Bronchial epithelial cell (primary cell): ENCODE measurements around the gene PLCG2. TPM values are rescaled to one million over a fixed set of nuclear protein-coding genes. Genes with fewer than 3 reads are reported as not detected.

ENCODE experiments used
- DNase-seq: peaks from one replicate; pipeline ENCODE4 v3.0.0-alpha.2; 2010; ENCODE audit warnings: low read depth
- FAIRE-seq: peaks from 2 replicates; lab custom pipeline; 2011; peaks lifted over from hg19 to GRCh38; lab: Jason Lieb, UNC
- H3K27me3 ChIP-seq: 2 replicates; pipeline ENCODE4 v1.5.1; 2011; ENCODE audit warnings: low read length; ENCODE audit not compliant: control insufficient read depth, insufficient read depth
- H3K36me3 ChIP-seq: 2 replicates; pipeline ENCODE4 v1.5.1; 2011; ENCODE audit warnings: low read length; ENCODE audit not compliant: control insufficient read depth, insufficient read depth
- H3K4me3 ChIP-seq: 2 replicates; pipeline ENCODE4 v1.5.1; 2011; ENCODE audit warnings: mild to moderate bottlenecking, low read depth, low read length, control low read depth
- total RNA-seq: library from RNA; depleted of rRNA; stranded (reverse); fragments of >200 nt; gene quantifications from 2 replicates; pipeline ENCODE4 v1.2.1, GENCODE V29; 2014
- TF ChIP-seq, protein P1 (sequence below): IDR thresholded peaks from 2 replicates; pipeline ENCODE4 v1.5.1; 2011; ENCODE audit warnings: mild to moderate bottlenecking, moderate library complexity, low read length, control low read depth, inconsistent platforms; ENCODE audit not compliant: insufficient read depth, severe bottlenecking

Gene PLCG2
- total RNA-seq, 1 donor from 2014 or later: 1.8 TPM

DNA sequence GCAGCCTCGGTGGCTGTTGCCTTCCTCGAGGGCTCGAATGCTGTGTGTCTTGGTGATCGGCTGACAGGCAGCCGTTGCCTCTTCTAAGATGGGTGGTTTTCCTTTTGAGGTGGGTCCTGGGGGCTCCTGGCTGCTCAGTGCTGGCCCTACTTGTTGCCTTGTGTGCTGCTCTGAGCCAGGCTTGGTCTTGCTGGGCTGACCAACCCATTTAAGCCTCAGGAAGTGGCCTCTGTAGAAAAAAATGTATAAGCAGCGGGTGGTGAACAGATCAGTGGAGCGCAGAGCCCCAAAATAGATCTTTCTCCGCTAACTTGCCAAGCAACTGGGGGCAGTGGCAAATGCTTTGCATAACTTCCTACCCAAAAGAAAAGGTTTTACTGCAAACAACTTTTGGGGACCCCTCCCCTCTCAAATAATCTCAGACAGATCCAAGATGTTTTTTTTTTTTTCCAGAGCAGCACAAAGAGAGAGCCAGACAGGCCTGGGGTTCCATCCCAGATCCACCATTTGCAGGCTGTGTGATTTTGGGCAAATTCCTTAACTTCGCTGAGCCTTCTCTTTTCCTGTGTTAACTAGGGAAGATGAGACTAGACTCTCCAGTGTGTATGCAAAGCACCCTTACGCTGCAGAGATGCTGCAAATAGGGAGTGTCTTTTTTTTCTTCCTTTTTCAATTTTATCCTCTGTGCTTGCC, 42.5 kb downstream of the PLCG2 start:
- no peaks in the 10 kb centered on the region for H3K36me3 ChIP-seq
- H3K27me3 ChIP-seq: no peaks in the 10 kb centered on the region
- FAIRE-seq: no peak
- no peak overlapping the region for H3K4me3 ChIP-seq
- TF ChIP-seq, protein P1, sequence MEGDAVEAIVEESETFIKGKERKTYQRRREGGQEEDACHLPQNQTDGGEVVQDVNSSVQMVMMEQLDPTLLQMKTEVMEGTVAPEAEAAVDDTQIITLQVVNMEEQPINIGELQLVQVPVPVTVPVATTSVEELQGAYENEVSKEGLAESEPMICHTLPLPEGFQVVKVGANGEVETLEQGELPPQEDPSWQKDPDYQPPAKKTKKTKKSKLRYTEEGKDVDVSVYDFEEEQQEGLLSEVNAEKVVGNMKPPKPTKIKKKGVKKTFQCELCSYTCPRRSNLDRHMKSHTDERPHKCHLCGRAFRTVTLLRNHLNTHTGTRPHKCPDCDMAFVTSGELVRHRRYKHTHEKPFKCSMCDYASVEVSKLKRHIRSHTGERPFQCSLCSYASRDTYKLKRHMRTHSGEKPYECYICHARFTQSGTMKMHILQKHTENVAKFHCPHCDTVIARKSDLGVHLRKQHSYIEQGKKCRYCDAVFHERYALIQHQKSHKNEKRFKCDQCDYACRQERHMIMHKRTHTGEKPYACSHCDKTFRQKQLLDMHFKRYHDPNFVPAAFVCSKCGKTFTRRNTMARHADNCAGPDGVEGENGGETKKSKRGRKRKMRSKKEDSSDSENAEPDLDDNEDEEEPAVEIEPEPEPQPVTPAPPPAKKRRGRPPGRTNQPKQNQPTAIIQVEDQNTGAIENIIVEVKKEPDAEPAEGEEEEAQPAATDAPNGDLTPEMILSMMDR: no peak
- no peak for DNase-seq

DNA sequence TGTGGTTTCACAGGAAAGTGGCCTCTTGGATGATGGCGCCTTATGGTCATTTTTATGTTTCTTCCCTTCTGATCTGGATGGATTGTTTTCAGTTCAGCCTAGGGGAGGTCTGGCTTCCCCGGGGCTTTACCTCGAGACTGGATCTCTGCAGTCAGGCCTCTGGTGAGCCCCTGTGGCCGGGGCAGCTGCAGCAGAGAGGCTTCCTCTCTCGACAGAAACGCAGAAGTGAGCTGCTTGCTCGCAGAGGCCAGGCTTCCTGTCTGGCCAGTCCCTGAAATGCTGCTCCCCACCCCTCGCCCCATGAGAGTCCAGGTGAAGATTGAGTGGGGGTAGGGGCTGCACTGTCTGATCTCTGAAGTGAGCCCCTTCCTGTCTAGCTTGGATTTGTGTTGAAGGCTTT, 44.0 kb downstream of the PLCG2 start:
- DNase-seq (no peak), FAIRE-seq (no peak)
- H3K27me3 ChIP-seq: no peaks in the 10 kb centered on the region
- H3K36me3 ChIP-seq: no peaks in the 10 kb centered on the region
- H3K4me3 ChIP-seq: no peak overlapping the region
- TF ChIP-seq, protein P1: no peak

DNA sequence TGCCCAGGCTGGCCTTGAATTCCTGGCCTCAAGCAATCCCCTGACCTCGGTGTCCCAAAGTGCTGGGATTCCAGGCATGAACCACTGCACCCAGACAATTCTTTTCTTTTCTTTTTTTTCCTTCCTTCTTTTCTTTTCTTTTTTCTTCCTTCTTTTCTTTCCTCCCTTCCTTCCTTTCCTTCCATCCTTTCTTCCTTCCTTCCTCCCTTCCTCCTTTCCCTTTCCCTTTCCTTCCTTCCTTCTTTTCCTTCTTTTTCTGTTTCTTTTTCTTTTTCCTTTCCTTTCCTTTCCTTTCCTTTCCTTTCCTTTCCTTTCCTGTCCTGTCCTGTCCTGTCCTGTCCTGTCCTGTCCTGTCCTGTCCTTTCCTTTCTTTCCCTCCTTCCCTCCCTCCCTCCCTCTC, 44.6 kb downstream of the PLCG2 start:
- TF ChIP-seq, protein P1: no peak
- H3K27me3 ChIP-seq: no peaks in the 10 kb centered on the region
- DNase-seq (no peak), FAIRE-seq (no peak)
- no peaks in the 10 kb centered on the region for H3K36me3 ChIP-seq
- H3K4me3 ChIP-seq: no peak overlapping the region

DNA sequence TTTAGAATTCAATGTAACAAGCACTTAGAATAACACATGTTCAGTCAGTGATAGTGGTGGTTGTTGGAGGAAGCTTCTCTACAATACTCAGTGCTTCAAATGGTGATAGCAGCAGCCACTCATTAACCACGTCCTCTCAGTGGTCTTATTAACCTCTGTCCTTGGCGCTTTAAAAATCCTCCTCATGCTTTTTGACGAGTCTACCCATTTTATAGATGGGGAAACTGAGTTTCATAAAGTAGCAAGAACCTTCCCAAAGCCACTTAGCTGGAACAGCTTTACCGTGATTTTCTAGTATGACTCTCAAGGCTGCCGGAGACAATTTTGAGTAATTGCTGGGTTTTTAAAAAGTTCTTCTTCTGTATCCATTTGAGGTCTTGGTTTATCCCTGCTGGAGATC, 47.4 kb downstream of the PLCG2 start:
- Histone ChIP-seq H3K4me3 (no peak overlapping the region), H3K27me3 (no peaks in the 10 kb centered on the region), H3K36me3 (no peaks in the 10 kb centered on the region)
- FAIRE-seq (no peak), DNase-seq (no peak)
- TF ChIP-seq, protein P1: no peak

DNA sequence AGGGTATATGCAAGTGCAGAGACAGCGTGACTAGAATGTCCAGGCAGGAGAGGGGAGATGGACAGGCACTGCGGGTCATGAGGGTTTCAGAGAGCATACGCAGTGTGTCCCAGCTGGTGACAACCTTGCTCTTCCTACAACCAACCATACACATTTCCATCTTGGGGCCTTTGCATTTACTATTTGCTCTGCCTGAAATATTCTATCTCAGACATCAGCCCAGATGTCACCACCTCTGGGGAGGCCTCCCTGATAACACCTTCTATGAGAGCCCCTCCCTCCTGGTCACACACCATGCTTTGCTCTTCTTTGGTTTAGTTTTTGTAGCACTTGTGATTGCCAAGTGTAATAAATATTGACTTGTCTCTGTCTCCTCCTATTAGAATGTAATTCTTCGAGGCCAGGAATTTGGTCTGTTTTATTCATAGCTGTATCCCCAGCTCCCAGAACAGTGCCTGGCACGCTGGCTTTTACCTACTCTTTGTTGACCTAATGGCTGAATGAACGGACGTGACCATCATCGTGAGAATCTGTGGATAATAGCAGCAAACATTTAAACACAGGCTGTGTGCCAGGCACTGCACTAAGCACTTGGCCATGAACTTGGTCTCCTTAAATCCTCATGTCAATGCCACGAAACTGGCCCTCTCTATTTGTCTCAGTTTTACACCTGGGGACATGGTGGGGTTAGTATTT, 51.9 kb downstream of the PLCG2 start:
- FAIRE-seq (no peak), DNase-seq (no peak)
- Histone ChIP-seq H3K36me3 (no peaks in the 10 kb centered on the region), H3K4me3 (no peak overlapping the region), H3K27me3 (peaks cover 1% of the 10 kb centered on the region)
- TF ChIP-seq, protein P1: no peak

DNA sequence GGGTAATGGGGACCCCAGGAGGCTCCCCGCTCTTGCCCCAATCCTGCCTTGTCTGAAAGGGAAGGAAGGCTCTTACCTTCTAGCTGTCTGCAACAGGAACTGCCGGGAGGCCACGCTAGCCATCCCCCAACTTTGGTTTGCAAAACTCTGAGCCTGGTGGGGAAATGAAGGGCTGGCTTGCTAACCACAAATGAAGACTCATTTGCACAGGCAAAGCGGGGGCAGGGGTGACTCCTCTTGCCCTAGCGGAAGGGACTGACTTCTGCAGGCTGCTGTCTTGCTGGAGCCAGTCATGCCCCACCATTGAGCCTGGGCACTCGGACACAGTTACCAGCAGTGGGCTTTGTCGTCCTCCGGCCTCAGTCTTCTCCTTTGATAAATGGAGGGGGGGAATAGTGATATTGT, 52.6 kb downstream of the PLCG2 start:
- DNase-seq: no peak
- H3K4me3 ChIP-seq: no peak overlapping the region
- peaks cover 1% of the 10 kb centered on the region for H3K27me3 ChIP-seq
- no peaks in the 10 kb centered on the region for H3K36me3 ChIP-seq
- TF ChIP-seq, protein P1: no peak
- FAIRE-seq: no peak
